Transverse colon (tissue), 4 donors: ENCODE data around the gene GINM1. TPM values are rescaled to one million over a fixed set of nuclear protein-coding genes. Genes with fewer than 3 reads are reported as not detected.

Experiments used
- DNase-seq: peaks from one replicate; pipeline ENCODE4 v3.0.0-alpha.2; 2019
- H3K27ac ChIP-seq, 4 donors: fragments of 200-600 bp; sonication (generic); 2 replicates each; pipeline ENCODE4 v1.5.1; 2016 to 2018; ENCODE audit warnings: inconsistent platforms in 4 of 4
- H3K27me3 ChIP-seq: fragments of 200-600 bp; sonication (generic); 2 replicates; pipeline ENCODE4 v1.5.1; 2017; ENCODE audit warnings: inconsistent platforms
- H3K36me3 ChIP-seq, 4 donors: fragments of 200-600 bp; sonication (generic); 2 replicates each; pipeline ENCODE4 v1.5.1; 2017 to 2019; ENCODE audit warnings: inconsistent platforms in 4 of 4
- H3K4me1 ChIP-seq, 4 donors: fragments of 200-600 bp; sonication (generic); 2 replicates each; pipeline ENCODE4 v1.5.1; 2017 to 2020; ENCODE audit warnings: inconsistent platforms in 4 of 4
- H3K4me3 ChIP-seq, 4 donors: fragments of 200-600 bp; sonication (generic); 1 replicate in 1 of 4; 2 replicates in 3 of 4; pipeline versions ENCODE4 v1.5.1 to v1.6.1; 2017 to 2019; ENCODE audit warnings: inconsistent platforms in 4 of 4
- H3K9me3 ChIP-seq, 2 donors: fragments of 200-600 bp; sonication (generic); 2 replicates each; pipeline ENCODE4 v1.5.1; 2017 to 2019; ENCODE audit warnings: inconsistent platforms in 2 of 2
- CTCF ChIP-seq, 5 experiments: fragments of 200-600 bp in 3 of 5; fragments of 450-650 bp in 2 of 5; sonication (generic) in 3 of 5; IDR thresholded peaks; 1 replicate in 2 of 5; 2 replicates in 3 of 5; pipeline ENCODE4 v1.5.1; 2016 to 2017; ENCODE audit warnings: antibody characterized with exemption in 5 of 5, inconsistent platforms in 3 of 5, mild to moderate bottlenecking in 2 of 5, moderate library complexity in 1 of 5
- EP300 ChIP-seq: sonication (generic); formaldehyde crosslinking; IDR thresholded peaks from one replicate; pipeline ENCODE4 v1.6.1; 2017; ENCODE audit warnings: antibody characterized with exemption, low read depth
- POLR2A ChIP-seq: fragments of 450-650 bp; IDR thresholded peaks from one replicate; pipeline ENCODE4 v1.6.1; 2016; ENCODE audit warnings: antibody characterized with exemption, mild to moderate bottlenecking, moderate library complexity
- POLR2AphosphoS5 ChIP-seq, 3 donors: sonication (generic); formaldehyde crosslinking; IDR thresholded peaks; one replicate each; pipeline ENCODE4 v1.6.1; 2016; ENCODE audit warnings: antibody characterized with exemption in 3 of 3
- WGBS, 2 donors: methylation state at CpG; one replicate each; pipeline ENCODE4 v1.1.5; 2018; ENCODE audit warnings: low coverage in 1 of 2; 5-methylcytosine and 5-hydroxymethylcytosine counted together
- in situ Hi-C, 4 donors: fragments of 200-750 bp; cut with MboI; loops; one replicate each; pipeline versions ENCODE4 v1.15.0 to v1.15.1; 2017; ENCODE audit warnings: low sequenced_read_pairs in 3 of 4, low pct_ligation_motif_present in 1 of 4, low pct_unique_long_range_greater_than_20kb in 1 of 4
- intact Hi-C: fragments of 100-400 bp; cut with DNase I; formaldehyde crosslinking; loops from one replicate; pipeline ENCODE4 v1.15.1; 2023; ENCODE audit warnings: low total_unique reads
- small RNA-seq, 4 donors: library from RNA; depleted of rRNA; stranded (forward); fragments of <200 nt; gene quantifications; one replicate each; pipeline ENCODE3, GENCODE V24; 2016
- total RNA-seq, 4 donors: library from RNA; depleted of rRNA; stranded (reverse); fragments of >200 nt; gene quantifications; one replicate each; pipeline ENCODE4 v1.1.0, GENCODE V29; 2016

Gene GINM1
- total RNA-seq, 4 donors from 2014 or later = 19.1 to 49.6 (median 35.9) TPM

GRCh38 chr6:149636124-149636523 is 69.9 kb downstream of the GINM1 start:
- Histone ChIP-seq H3K27ac (no peak overlapping the region), H3K9me3 (no peaks in the 10 kb centered on the region), H3K27me3 (no peaks in the 10 kb centered on the region), H3K36me3 (peaks cover 0 to 15% (median 3%) of the 10 kb centered on the region in 4 donors), H3K4me3 (no peak overlapping the region), H3K4me1 (no peaks in the 10 kb centered on the region)
- intact Hi-C loops (no loop called here), in situ Hi-C loops (no loop called here)
- no peak for DNase-seq
- TF ChIP-seq POLR2AphosphoS5 (IDR thresholded peaks at IDR 0.05) = no peak
- TF ChIP-seq EP300 = no peak
- no peak for TF ChIP-seq POLR2A
- no peak for TF ChIP-seq CTCF (IDR thresholded peaks at IDR 0.05)
- 56 to 63% methylated on average over 2 of the region's 2 CpGs for WGBS, 2 donors

Small RNA genes lying within 50 kb of the gene (small RNA-seq; reads per million reads assigned to genes)
- gene RF00019 (0 reads per million in 4 donors), gene RF00410 (0 reads per million in 4 donors), gene RNU7-3P (0 to 1.9 (median 0) reads per million in 4 donors)

Other genes starting within 250 kb of the GINM1 start
- 10 to 100 TPM; 43.6 to 89.9 (median 64.7) TPM for gene TAB2, start 248.7 kb upstream of the GINM1 start, total RNA-seq
- gene SUMO4, start 166.1 kb upstream of the GINM1 start, total RNA-seq = 10 to 100 TPM in 2 of 4 donors, 1 to 10 TPM in 2; 1.5 to 28.1 (median 8.1) TPM
- 10 to 100 TPM in 3 of 4 donors, 1 to 10 TPM in 1; 1.8 to 24.3 (median 12.1) TPM for gene ZC3H12D, start 81.4 kb upstream of the GINM1 start, total RNA-seq
- gene PPIL4, start 20.3 kb upstream of the GINM1 start, total RNA-seq = 10 to 100 TPM; 10.1 to 30.5 (median 19.0) TPM
- gene KATNA1, start 82.3 kb downstream of the GINM1 start, total RNA-seq = 10 to 100 TPM in 3 of 4 donors, 1 to 10 TPM in 1; 2.4 to 16.5 (median 12.2) TPM
- gene LATS1, start 151.7 kb downstream of the GINM1 start, total RNA-seq = 10 to 100 TPM; 13.1 to 28.4 (median 19.4) TPM
- 10 to 100 TPM; 14.7 to 54.3 (median 29.3) TPM for gene NUP43, start 180.2 kb downstream of the GINM1 start, total RNA-seq
- 10 to 100 TPM; 25.8 to 97.3 (median 64.4) TPM for gene PCMT1, start 183.4 kb downstream of the GINM1 start, total RNA-seq